WTC11 (cell line): Measurements from ENCODE around the gene CPT1A. TPM values are rescaled to one million over a fixed set of nuclear protein-coding genes. Genes with fewer than 3 reads are reported as not detected.

Source experiments
- ATAC-seq: fragments of 200-7000 bp; cut with Tn5 transposase; 2 replicates; pipeline ENCODE4 v1.10.0; 2021; ENCODE audit warnings: mild to moderate bottlenecking, moderate library complexity
- CTCF ChIA-PET: fragments of 300-600 bp; sonication (Branson Sonifier 250); formaldehyde crosslinking; loops from one replicate; lab custom pipeline; 2021; ENCODE audit warnings: antibody characterized with exemption; lab: Charles Lee
- POLR2A ChIA-PET: fragments of 350-600 bp; sonication (Branson Sonifier 250); formaldehyde crosslinking; loops from one replicate; lab custom pipeline; 2021; ENCODE audit warnings: antibody characterized with exemption; lab: Charles Lee
- DNase-seq: peaks from one replicate; pipeline ENCODE4 v3.0.0; 2021; ENCODE audit warnings: low spot score
- H3K27ac Mint-ChIP-seq: 2 replicates; pipeline ENCODE4 v1.8.0; 2021; ENCODE audit warnings: mixed read lengths
- H3K27me3 Mint-ChIP-seq: 2 replicates; pipeline ENCODE4 v1.8.0; 2021; ENCODE audit warnings: low read depth, mild to moderate bottlenecking, moderate library complexity, mixed read lengths
- H3K36me3 Mint-ChIP-seq: 2 replicates; pipeline ENCODE4 v1.8.0; 2021; ENCODE audit warnings: mixed read lengths
- H3K4me1 Mint-ChIP-seq: 2 replicates; pipeline ENCODE4 v1.8.0; 2022; ENCODE audit warnings: mixed read lengths
- H3K4me3 Mint-ChIP-seq: 2 replicates; pipeline ENCODE4 v1.8.0; 2021; ENCODE audit warnings: mild to moderate bottlenecking, moderate library complexity, mixed read lengths
- H3K9me3 Mint-ChIP-seq: 2 replicates; pipeline ENCODE4 v1.8.0; 2021; ENCODE audit warnings: mixed read lengths
- ATF1 ChIP-seq: sonication (generic); formaldehyde crosslinking; IDR thresholded peaks from 2 replicates; pipeline ENCODE4 v1.8.1; 2023; ENCODE audit warnings: mild to moderate bottlenecking, moderate library complexity, missing genetic modification reagents
- CREM ChIP-seq: sonication (generic); formaldehyde crosslinking; IDR thresholded peaks from 2 replicates; pipeline ENCODE4 v1.8.1; 2022; ENCODE audit warnings: mild to moderate bottlenecking, missing genetic modification reagents, moderate library complexity
- FOXP1 ChIP-seq: sonication (generic); formaldehyde crosslinking; IDR thresholded peaks from 2 replicates; pipeline ENCODE4 v1.8.0; 2022; ENCODE audit warnings: missing genetic modification reagents, mild to moderate bottlenecking, moderate library complexity, borderline replicate concordance
- JUN ChIP-seq: sonication (generic); formaldehyde crosslinking; IDR thresholded peaks from 2 replicates; pipeline ENCODE4 v1.8.0; 2023; ENCODE audit warnings: mild to moderate bottlenecking, missing genetic modification reagents
- NR2C2 ChIP-seq: sonication (generic); formaldehyde crosslinking; IDR thresholded peaks from 2 replicates; pipeline ENCODE4 v1.8.0; 2022; ENCODE audit warnings: mild to moderate bottlenecking, missing genetic modification reagents
- NR3C1 ChIP-seq: sonication (generic); formaldehyde crosslinking; conservative IDR thresholded peaks from 2 replicates; pipeline ENCODE4 v1.8.1; 2023; ENCODE audit warnings: low read depth, mild to moderate bottlenecking, missing genetic modification reagents
- OVOL2 ChIP-seq: fragments of 250-450 bp; sonication (Bioruptor Pico); IDR thresholded peaks from 2 replicates; pipeline ENCODE4 v1.9.0; 2021; ENCODE audit warnings: mild to moderate bottlenecking, borderline replicate concordance
- RELA ChIP-seq: sonication (generic); formaldehyde crosslinking; IDR thresholded peaks from 2 replicates; pipeline ENCODE4 v1.8.1; 2022; ENCODE audit warnings: missing genetic modification reagents, mild to moderate bottlenecking, borderline replicate concordance
- TEAD1 ChIP-seq: sonication (generic); formaldehyde crosslinking; IDR thresholded peaks from 2 replicates; pipeline ENCODE4 v1.8.0; 2022; ENCODE audit warnings: mild to moderate bottlenecking, missing genetic modification reagents
- total RNA-seq: library from RNA; stranded (reverse); gene quantifications from 3 replicates; pipeline ENCODE4 v1.2.3, GENCODE V29; 2021
- TF ChIP-seq, protein P1 (sequence below): sonication (generic); formaldehyde crosslinking; IDR thresholded peaks from 2 replicates; pipeline ENCODE4 v1.8.1; 2022; ENCODE audit warnings: missing genetic modification reagents, borderline replicate concordance
- TF ChIP-seq, protein P2 (sequence below): sonication (generic); formaldehyde crosslinking; IDR thresholded peaks from 2 replicates; pipeline ENCODE4 v1.8.0; 2022; ENCODE audit warnings: missing genetic modification reagents
- TF ChIP-seq, protein P3 (sequence below): sonication (generic); formaldehyde crosslinking; IDR thresholded peaks from 2 replicates; pipeline ENCODE4 v1.8.1; 2023; ENCODE audit warnings: mild to moderate bottlenecking, moderate library complexity, missing genetic modification reagents
- TF ChIP-seq, protein P4 (sequence below): sonication (generic); formaldehyde crosslinking; IDR thresholded peaks from 2 replicates; pipeline ENCODE4 v1.8.0; 2023; ENCODE audit warnings: missing genetic modification reagents, mild to moderate bottlenecking, borderline replicate concordance

CPT1A gene
- total RNA-seq, 1 experiment from 2014 or later = 28.1 TPM

DNA sequence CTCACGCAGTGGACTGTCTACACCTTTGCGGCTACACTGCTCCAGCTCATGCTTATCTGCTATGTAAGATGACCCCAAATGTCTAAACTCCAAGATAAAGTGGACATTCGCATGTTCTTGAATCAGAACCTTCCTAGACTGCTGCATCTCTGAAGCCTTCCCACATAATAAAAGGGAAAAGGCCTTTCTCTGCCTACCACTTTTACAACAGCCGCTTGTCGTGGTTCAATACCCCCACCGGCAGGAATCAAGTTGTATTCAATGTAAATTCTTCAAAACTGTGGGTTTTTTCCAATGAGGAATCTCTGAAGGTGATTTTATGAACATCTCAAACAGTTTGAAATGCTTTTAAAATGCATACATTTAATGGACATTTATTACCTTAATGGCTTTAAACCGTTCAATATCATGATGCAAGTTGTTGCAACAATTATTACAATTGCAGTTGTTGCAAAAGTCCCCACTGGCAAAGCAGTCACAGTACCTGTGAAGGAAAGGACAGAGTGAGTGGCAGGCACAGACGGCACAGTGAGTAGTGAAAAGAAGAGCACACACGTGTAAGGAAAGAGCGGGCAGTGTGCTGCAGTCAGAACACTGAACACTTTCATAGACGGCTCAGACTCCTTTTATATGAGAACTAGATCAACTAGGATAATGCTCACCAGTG, 126.1 kb downstream of the CPT1A start:
- peaks cover 16% of the 10 kb centered on the region for H3K36me3 Mint-ChIP-seq
- CTCF ChIA-PET = interaction anchor here (0.9 to 1.1 kb wide), 3 partner anchors 10 to 40 kb away, joined by 3 to 4 read pairs (median 3); no protein-coding TSS in a partner anchor
- ATAC-seq = no peak
- no peak for TF ChIP-seq TEAD1
- TF ChIP-seq, protein P1, sequence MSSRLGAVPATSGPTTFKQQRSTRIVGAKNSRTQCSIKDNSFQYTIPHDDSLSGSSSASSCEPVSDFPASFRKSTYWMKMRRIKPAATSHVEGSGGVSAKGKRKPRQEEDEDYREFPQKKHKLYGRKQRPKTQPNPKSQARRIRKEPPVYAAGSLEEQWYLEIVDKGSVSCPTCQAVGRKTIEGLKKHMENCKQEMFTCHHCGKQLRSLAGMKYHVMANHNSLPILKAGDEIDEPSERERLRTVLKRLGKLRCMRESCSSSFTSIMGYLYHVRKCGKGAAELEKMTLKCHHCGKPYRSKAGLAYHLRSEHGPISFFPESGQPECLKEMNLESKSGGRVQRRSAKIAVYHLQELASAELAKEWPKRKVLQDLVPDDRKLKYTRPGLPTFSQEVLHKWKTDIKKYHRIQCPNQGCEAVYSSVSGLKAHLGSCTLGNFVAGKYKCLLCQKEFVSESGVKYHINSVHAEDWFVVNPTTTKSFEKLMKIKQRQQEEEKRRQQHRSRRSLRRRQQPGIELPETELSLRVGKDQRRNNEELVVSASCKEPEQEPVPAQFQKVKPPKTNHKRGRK (CRISPR knock-in tag) = no peak
- no peak for TF ChIP-seq ATF1 (CRISPR knock-in tag)
- TF ChIP-seq, protein P2, sequence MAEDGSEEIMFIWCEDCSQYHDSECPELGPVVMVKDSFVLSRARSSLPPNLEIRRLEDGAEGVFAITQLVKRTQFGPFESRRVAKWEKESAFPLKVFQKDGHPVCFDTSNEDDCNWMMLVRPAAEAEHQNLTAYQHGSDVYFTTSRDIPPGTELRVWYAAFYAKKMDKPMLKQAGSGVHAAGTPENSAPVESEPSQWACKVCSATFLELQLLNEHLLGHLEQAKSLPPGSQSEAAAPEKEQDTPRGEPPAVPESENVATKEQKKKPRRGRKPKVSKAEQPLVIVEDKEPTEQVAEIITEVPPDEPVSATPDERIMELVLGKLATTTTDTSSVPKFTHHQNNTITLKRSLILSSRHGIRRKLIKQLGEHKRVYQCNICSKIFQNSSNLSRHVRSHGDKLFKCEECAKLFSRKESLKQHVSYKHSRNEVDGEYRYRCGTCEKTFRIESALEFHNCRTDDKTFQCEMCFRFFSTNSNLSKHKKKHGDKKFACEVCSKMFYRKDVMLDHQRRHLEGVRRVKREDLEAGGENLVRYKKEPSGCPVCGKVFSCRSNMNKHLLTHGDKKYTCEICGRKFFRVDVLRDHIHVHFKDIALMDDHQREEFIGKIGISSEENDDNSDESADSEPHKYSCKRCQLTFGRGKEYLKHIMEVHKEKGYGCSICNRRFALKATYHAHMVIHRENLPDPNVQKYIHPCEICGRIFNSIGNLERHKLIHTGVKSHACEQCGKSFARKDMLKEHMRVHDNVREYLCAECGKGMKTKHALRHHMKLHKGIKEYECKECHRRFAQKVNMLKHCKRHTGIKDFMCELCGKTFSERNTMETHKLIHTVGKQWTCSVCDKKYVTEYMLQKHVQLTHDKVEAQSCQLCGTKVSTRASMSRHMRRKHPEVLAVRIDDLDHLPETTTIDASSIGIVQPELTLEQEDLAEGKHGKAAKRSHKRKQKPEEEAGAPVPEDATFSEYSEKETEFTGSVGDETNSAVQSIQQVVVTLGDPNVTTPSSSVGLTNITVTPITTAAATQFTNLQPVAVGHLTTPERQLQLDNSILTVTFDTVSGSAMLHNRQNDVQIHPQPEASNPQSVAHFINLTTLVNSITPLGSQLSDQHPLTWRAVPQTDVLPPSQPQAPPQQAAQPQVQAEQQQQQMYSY (CRISPR knock-in tag) = no peak
- no peak for TF ChIP-seq NR3C1 (CRISPR knock-in tag)
- TF ChIP-seq OVOL2 (CRISPR knock-in tag) = no peak
- no peak for TF ChIP-seq RELA (CRISPR knock-in tag)
- TF ChIP-seq, protein P3, sequence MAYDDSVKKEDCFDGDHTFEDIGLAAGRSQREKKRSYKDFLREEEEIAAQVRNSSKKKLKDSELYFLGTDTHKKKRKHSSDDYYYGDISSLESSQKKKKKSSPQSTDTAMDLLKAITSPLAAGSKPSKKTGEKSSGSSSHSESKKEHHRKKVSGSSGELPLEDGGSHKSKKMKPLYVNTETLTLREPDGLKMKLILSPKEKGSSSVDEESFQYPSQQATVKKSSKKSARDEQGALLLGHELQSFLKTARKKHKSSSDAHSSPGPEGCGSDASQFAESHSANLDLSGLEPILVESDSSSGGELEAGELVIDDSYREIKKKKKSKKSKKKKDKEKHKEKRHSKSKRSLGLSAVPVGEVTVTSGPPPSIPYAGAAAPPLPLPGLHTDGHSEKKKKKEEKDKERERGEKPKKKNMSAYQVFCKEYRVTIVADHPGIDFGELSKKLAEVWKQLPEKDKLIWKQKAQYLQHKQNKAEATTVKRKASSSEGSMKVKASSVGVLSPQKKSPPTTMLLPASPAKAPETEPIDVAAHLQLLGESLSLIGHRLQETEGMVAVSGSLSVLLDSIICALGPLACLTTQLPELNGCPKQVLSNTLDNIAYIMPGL (CRISPR knock-in tag) = no peak
- TF ChIP-seq JUN (CRISPR knock-in tag) = no peak
- TF ChIP-seq FOXP1 (CRISPR knock-in tag) = no peak
- TF ChIP-seq, protein P4, sequence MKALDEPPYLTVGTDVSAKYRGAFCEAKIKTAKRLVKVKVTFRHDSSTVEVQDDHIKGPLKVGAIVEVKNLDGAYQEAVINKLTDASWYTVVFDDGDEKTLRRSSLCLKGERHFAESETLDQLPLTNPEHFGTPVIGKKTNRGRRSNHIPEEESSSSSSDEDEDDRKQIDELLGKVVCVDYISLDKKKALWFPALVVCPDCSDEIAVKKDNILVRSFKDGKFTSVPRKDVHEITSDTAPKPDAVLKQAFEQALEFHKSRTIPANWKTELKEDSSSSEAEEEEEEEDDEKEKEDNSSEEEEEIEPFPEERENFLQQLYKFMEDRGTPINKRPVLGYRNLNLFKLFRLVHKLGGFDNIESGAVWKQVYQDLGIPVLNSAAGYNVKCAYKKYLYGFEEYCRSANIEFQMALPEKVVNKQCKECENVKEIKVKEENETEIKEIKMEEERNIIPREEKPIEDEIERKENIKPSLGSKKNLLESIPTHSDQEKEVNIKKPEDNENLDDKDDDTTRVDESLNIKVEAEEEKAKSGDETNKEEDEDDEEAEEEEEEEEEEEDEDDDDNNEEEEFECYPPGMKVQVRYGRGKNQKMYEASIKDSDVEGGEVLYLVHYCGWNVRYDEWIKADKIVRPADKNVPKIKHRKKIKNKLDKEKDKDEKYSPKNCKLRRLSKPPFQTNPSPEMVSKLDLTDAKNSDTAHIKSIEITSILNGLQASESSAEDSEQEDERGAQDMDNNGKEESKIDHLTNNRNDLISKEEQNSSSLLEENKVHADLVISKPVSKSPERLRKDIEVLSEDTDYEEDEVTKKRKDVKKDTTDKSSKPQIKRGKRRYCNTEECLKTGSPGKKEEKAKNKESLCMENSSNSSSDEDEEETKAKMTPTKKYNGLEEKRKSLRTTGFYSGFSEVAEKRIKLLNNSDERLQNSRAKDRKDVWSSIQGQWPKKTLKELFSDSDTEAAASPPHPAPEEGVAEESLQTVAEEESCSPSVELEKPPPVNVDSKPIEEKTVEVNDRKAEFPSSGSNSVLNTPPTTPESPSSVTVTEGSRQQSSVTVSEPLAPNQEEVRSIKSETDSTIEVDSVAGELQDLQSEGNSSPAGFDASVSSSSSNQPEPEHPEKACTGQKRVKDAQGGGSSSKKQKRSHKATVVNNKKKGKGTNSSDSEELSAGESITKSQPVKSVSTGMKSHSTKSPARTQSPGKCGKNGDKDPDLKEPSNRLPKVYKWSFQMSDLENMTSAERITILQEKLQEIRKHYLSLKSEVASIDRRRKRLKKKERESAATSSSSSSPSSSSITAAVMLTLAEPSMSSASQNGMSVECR (CRISPR knock-in tag) = no peak
- TF ChIP-seq CREM (CRISPR knock-in tag) = no peak
- no peak for TF ChIP-seq NR2C2 (CRISPR knock-in tag)
- DNase-seq = no peak
- no peaks in the 10 kb centered on the region; the same call in 1 of the 2 replicates for H3K27me3 Mint-ChIP-seq
- H3K27ac Mint-ChIP-seq = no peak overlapping the region
- no peak overlapping the region for H3K4me3 Mint-ChIP-seq
- POLR2A ChIA-PET = no interaction called here
- H3K9me3 Mint-ChIP-seq = peaks cover 11% of the 10 kb centered on the region
- H3K4me1 Mint-ChIP-seq = peaks cover 13% of the 10 kb centered on the region
